Left kidney (tissue), 2 donors: Measurements from ENCODE around the gene LIN54. TPM values are rescaled to one million over a fixed set of nuclear protein-coding genes. Genes with fewer than 3 reads are reported as not detected.
"Not testable (repeated sequence)": the region's sequence is repeated elsewhere in the genome, so short reads cannot be mapped to it uniquely, and the experiment has no call there.

Source experiments
- DNase-seq: peaks from one replicate; pipeline ENCODE4 v3.0.0-alpha.2; 2013
- polyA plus RNA-seq: library from polyadenylated mRNA; unstranded; fragments of 120-200 nt; gene quantifications from one replicate; pipeline ENCODE4 v1.2.1, GENCODE V29; 2013; ENCODE audit not compliant: insufficient read length

Gene LIN54
- polyA plus RNA-seq, 1 donor: 21.9 TPM

DNA sequence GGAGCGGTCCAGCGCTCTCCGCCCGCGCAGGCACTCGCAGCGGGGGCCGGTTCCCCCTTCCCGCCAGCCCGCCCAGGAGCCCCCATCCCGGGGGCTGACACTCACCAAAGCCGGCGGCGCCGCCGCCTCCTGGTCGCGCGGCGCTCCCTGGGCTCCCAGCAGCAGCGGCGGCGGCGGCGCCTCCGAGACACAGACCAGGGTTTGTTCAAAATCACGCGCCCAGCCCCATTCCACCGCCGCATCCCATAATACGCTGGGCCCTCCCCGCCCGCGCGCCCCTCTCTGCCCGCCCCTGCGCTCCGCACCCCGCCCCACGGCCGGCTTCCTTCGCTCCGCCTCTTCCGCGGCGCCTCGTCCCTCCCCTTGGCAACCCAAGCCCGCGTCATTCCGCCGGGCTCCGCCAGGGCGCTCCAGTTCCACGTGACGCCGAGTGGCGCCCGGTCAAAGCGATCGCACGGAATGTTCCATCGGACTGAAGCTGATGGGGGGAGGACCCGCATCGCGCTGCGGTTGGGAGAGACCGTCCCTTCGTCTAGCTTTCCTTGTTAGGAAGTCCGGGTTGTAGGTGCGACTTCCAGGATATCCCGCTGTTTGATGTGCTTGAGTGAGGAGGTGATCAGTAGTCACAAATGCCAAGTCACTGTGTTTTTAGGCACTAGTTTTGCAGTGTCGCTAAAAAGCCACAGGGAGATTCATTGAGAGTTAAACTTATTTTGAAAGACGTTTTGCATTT is 2.2 kb upstream of the LIN54 start:
- DNase-seq: peak; percentile 98

DNA sequence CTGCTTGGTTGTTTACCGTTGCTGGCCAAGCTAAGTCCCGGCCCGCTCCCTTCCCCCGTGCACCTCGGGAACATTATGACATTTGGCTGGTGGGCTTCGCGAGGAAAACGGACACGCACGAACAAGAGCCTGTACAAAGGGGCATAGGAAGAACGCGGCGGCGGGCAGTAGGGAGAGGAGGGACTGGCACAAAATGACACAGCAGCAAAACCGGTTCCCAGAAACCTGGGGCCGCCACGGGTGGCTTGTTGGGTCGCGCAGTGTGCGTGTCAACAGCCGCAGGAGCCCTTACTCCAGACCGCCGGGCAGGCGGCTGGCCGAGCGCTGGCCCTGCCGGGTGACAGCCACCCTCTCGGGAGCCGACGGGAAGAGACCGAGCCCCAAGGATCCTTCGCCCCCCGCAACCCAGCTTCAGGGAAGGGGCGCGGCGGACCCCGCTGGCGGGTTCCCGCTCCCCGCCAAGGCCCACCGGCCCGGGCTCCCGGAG is 1.6 kb upstream of the LIN54 start:
- DNase-seq: no peak

DNA sequence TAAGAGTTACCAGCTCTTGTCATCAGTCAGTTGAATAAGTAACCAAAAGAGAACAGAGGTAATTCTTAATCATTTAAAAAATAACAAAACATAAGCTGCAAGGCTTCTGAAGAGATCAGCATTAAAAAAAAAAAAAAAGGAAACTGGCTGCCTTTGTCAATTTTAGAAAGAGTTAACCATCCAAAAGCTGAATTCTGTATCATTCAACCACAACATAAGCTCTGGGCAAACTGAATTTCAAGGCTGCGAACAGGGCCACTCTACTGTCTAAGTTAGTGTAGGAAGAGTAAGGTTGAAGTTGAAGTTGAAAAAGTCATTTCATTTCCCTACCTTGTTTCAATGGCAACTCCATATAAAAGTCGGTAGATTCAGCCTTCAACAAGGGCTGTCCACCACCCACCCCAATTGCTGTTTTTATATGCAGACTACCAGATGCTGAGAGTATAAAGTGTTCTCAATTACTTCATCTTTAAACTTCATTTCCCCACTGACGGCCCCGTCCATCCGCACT is 1.1 kb upstream of the LIN54 start:
- DNase-seq: no peak

DNA sequence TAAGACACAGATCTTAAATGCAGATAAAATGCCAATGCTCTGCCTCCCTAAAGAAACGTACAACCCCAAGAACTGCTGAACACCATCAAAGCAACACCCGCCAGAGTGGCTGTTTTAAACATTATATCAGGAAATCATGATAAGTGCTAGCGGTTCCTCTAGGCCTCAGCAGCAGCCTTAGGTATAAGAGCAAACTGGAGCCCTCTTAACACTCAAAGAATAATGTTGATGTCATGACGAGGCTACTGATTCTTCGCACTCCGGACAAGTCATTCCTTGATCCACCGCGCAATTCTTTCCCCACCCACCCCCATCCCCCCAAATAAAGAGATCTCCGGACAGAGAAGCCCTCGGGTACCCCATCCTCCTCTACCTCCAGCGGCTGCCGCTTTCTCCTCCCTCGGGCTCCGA is 507 bp downstream of the LIN54 start:
- DNase-seq: no peak

DNA sequence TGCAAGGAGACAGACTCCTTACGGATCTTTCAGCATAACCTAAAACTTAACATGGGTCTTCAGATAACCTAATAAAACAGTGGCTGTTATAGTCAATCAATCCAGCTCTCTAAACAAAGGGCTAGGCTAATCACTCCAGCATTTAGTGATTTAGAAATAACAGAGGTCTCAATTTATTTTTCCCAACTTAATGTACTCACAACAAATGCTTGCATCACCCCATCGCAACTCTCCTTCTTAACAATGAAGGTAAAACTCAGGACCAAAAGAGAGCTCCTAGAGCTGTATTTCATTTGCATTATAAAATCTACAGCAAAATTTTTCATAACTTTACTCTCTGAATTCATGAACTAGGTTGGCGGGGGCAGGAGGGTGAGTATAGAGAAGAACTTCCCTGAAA is 1.1 kb downstream of the LIN54 start:
- no peak for DNase-seq

DNA sequence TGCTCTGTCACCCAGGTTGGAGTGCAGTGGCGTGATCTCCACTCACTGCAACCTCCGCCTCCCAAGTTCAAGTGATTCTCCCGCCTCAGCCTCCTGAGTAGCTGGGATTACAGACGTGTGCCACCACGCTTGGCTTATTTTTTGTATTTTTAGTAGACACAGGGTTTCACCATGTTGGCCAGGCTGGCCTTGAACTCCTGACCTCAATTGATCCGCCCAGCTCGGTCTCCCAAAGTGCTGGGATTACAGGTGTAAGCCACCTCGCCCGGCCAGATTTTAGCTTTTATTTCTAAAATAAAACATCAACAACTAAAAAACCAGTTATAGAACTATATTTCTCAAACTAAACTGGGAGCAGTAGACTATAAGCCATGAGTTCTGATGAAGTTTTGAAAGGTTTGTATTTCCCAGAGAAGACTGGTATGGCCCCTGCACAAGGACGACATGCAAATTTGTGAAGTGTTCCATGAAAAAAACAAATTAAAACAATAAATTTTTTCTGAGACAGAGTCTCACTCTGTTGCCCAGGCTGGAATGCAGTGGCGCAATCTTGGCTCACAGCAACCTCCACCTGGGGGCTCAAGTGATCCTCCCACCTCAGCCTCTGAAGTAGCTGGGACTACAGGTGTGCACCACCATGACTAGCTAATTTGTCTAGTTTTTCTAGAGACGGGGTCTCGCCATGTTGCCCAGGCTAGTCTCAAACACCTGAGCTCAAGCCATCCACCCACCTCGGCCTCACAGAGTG is 7.4 kb downstream of the LIN54 start:
- not testable (repeated sequence) for DNase-seq

DNA sequence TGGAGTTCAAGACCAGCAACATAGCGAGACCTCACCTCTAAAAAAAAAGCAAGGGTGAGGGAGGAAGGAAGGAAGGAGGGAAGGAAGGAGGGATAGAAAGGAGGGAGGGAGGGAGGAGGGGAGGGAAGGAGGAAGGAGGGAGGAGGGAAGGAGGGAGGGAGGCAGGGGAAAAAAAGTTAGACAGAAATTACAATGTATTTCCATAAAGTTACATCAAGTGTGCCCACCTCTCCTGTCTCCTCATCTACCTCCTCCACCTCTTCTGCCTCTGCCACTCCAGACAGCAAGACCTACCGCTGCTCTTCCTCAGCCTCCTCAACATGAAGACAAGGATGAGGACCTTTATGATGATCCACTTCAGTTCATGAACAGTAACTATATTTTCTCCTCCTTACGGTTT is 8.3 kb downstream of the LIN54 start:
- no peak for DNase-seq

DNA sequence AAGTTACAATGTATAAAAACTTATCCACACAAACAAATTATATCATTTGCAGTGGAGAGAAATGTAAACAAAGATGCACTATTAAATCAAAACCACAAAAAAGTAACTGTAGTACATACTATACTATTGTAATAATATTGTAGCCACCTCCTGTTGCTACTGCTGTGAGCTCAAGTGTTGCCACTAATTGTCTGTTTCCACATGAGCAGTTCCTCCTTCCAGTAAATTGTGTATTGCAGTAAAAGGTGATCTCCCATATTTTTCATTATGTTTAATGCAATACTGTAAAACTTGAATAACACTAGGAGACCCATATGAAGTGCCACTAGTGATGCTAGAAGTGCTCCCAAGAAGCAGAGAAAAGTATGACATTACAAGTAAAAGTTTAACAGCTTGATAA is 11.7 kb downstream of the LIN54 start:
- no peak for DNase-seq

DNA sequence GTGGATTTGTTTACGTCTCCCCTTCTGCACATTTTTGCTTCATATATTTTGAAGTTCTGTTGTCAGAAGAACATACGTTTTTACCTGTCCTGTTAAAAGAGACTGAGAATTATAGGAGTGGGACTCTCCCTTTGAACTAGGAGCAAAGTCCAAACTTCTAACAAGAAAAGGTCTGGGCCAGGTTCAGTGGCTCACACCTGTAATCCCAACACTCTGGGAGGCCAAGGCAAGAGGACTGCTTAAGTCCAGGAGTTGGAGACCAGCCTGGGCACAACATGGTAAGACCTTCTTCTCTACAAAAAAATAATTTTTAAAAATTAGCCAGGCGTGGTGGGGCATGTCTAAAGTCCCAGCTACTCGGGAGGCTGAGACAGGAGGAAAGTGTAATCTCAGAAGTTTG is 15.8 kb downstream of the LIN54 start:
- DNase-seq: no peak

DNA sequence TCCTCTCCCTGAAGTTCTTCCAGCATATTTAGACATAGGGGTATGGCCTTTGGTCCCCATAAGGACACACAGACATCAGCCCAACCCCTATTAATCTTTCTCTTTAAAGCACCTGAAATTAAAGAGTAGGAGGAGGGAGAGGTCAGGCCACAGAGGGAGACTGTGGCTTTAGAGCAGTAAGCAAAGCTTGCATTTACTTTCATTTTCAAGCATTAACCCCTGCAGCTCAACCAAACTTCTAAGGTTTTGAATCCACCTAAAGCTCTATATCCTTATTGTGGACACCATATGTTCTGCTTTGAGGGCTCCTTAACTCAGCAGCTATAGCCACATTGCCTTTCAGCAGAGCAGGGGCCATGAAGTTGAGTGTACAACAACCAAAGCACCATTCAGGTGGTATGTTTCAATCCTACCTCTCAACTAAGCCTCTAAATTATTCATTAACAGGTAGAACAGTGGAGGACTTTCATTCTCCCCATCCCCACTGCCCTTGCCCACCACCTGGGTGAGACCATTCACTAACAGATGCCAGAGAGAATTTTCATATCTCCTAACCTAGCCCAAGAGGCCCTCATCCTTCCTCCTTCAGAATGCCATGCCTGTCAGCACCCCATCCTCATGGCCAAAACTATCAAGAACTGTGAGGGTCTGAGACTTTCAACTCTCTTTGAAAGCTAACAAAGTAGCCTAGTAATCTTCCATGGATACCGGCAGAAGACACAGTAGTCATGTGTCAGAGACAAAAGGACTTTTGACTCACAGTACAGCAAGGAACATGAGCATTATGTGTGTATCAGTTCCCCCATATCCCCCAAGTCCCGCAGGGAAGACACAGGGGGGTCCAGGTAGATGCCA is 20.8 kb downstream of the LIN54 start:
- DNase-seq: no peak

DNA sequence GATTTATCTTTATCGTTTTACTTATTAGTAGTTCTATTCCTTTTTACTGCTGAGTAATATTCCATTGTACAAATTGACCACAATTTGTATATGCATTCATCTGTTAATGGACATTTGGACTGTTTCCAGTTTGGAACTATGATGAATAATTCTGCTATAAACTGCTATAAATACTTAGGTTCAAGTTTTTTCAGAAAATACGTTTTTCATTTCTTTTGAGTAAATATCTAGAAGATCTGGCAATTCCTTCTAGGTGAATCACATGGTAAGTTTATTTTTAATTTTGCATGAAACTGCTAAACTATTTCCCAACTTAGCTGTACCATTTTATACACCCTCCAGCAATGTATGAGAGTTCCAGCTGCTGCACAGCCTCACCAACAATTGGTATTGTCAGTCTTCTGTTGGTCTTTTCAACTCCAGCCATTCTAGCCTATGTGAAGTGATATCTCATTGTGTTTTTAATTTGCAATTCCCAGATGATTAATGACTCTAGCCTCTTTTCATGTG is 22.2 kb downstream of the LIN54 start:
- DNase-seq: no peak

DNA sequence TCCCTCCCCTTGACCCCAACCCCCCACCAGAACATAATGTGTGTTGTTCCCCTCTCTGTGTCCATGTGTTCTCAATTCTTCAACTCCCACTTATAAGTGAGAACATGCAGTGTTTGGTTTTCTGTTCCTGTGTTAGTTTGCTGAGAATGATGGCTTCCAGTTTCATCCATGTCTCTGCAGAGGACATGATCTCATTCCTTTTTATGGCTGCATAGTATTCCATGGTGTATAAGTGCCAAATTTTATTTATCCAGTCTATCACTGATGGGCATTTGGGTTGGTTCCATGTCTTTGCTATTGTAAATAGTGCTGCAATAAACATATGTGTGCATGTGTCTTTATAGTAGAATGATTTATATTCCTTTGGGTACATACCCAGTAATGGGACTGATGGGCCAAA is 23.1 kb downstream of the LIN54 start:
- not testable (repeated sequence) for DNase-seq

DNA sequence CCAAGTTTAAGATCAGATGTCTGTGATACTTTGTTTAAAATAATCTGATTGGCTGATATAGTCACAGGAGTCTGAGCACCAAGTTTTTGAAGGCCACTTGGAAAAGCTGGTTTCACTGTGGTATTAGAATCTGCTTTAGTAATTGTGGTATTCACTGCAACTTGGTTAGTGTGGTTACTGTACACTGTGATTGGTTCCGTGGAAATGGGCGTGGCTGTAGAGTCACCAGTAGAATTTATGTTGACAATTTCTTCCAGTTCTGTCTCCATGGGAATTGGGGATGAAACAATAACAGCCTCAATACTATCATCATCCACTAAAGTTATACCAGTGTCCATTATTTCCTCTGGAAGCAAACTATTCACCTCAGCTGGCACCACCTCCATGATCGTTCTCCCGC is 26.2 kb downstream of the LIN54 start:
- no peak for DNase-seq

DNA sequence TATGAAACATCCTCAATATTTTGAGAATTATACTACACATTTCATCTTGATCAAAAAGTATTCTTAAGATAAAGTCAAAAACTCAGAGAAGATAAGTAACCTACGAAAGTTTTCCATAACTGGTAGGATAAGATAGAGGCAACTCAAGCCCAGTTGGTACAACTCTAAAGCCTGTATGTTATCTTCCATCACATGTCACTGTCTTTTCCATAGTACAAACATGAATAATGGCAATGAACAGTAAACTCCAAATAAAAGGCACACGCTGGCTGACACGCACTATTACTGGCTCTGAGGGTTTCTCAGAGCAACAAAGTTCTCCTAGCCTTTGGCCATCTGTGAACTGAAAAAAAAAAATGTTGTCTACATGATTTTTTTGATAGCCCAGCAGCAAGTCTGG is 27.2 kb downstream of the LIN54 start:
- no peak for DNase-seq

DNA sequence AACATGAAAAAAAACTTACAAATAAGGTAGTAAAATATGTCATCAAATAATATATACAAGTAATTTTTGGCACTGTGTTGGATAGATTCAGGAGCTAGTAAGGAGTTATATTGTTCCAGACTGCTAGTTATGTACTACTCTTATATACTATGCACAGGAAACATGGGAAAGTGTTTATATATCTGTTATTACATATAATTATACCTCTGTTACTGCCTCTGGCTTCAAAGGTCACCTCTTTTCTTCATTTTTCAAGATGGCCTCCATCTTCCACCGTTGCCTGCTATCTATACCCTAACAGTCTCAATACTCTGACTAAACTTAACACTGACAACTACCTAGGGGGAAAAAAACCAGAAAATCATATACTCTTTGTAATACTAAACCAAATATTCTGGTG is 29.5 kb downstream of the LIN54 start:
- DNase-seq: no peak

DNA sequence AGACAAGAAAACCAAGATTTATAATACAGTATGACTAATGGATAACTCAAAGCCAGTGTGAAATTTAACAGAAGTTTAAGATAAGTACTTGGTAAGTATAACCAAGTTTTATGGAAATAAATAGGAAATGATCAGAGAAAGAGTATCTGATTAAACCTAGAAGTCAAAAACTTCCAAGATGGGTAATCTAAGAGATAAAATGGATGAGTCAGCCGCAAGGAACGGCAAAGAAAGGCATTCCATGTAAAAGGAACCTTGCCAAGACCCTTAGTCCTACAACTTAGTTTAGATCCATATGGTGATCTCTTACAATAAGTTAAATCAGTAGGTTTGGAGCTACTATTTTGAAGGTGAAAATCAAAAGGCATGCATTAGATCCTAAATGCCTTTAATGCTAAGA is 34.8 kb downstream of the LIN54 start:
- DNase-seq: no peak

DNA sequence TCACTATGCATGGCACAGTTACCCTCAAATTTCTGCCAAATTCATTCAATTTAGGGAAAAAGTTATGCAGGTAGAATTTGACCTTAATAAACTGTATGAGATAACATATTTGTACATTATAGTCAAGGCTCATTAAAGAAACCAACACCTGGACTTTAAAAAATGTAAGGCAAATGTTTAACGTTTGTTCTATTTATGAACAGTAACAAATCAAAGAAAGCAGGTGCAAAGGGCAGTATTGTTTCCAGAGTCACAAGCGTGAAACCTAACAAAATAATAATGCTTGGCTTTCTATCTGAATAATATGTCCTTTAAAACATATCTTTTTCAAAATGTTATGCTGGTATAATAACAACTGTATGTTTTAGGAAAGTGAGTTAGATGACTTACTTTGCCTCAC is 41.2 kb downstream of the LIN54 start:
- no peak for DNase-seq

DNA sequence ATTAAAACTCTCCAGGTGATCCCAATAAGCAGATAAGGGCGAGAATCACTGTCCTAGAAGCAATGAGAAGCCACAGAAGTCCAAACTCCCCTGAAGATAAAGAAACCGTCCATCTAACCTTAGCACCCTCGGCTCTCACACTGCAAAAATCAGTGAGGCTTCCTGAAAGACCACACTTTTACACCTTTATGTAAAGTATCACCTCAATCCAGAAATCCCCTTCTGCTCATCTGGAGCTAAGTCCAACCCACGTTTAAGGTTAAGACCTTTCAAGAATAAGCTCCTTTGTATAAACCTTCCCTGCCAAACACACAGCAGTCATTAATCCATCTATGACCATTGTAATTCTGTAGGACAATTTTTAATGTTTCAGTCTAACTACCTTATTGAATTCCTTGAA is 41.7 kb downstream of the LIN54 start:
- no peak for DNase-seq

DNA sequence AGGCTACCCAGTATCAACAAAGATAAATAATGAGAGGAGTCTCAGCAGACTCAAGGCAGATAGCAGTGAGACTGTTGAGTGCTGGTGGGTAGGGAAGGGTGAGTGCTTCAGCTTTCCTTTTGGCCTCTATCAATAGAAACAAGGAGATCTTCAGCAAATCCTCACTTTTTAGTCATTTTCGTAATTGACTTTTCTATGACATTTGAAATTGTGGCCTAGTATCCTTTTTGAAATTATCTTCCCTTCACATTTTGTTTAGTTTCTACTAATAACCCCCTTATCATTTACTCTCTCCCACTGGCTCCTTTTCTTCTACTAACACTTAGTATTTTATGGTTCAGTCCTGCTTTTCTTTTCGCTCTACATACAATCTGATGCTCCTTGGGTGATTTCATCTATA is 44.9 kb downstream of the LIN54 start:
- DNase-seq: no peak

DNA sequence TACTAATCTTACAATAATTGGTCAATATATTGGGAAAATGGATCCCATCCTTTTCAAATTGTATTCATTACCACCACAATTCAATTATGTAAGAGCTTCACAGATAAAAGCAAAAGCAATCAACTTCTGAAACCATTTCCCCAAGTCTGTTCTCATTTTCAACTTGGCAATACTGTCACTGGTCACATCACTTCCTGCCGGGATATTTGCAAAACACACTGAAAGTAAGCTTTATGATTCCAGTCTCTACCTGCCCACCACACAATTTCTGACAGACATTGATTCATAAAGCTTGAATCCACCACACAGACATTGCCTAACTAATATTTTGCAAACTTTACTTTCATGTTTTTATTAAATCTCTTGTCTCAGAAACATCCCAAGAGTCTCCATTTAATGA is 53.6 kb downstream of the LIN54 start:
- no peak for DNase-seq

DNA sequence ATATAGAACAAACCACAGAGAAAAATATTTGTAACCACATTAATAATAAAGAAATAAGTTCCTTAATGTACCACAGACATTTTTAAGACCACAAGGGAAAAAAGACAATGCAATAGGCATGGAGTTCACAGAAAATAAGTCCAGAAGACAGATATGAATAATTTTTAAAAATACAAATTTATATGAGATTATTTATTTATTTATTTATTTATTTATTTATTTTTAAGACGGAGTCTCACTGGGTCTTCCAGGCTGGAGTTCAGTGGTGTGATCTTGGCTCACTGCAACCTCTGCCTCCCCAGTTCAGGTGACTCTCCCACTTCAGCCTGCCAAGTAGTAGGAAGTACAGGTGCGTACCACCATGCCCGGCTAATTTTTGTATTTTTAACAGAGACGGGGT is 56.4 kb downstream of the LIN54 start:
- no peak for DNase-seq

DNA sequence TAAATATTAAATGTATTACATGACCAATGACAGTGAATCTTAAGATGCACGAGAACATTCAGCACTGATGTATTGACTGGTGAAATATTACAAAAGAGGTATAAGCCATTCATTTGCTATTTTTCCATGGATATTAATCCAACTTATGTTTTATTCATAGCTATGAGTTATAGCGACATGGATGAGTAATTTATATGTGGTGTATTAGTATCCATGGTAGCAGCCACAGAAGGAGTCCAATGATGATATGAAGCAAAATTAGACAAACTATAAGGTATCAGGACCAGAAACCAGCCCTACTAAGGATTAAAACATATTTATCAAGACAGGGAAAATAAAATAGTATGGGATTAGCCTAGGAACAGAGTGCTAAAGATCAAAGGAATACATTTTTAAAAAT is 59.4 kb downstream of the LIN54 start:
- no peak for DNase-seq
